CD14-positive monocyte (primary cell): ENCODE measurements around the gene SLC35F3. TPM values are rescaled to one million over a fixed set of nuclear protein-coding genes. Genes with fewer than 3 reads are reported as not detected.

Source experiments
- DNase-seq, 3 donors: peaks; one replicate each; pipeline ENCODE4 v3.0.0-alpha.2; 2011 to 2022
- H2AFZ ChIP-seq: 2 replicates; pipeline ENCODE4 v1.6.0; 2012; ENCODE audit warnings: mild to moderate bottlenecking, low read depth, low read length, inconsistent platforms; ENCODE audit not compliant: insufficient read depth, poor library complexity, severe bottlenecking
- H3K27ac ChIP-seq, 2 donors: 1 replicate in 1 of 2; 2 replicates in 1 of 2; pipeline ENCODE4 v1.5.1; 2012 to 2013; ENCODE audit warnings: low read length in 2 of 2, control low read depth in 1 of 2, inconsistent platforms in 1 of 2, low read depth in 1 of 2, mild to moderate bottlenecking in 1 of 2
- H3K27me3 ChIP-seq, 2 donors: one replicate each; pipeline versions ENCODE4 v1.6.0 to v1.6.1; 2011 to 2013; ENCODE audit warnings: low read length in 2 of 2; ENCODE audit not compliant: control insufficient read depth in 2 of 2, insufficient read depth in 2 of 2
- H3K36me3 ChIP-seq, 2 donors: replicated peaks in 1 of 2; 1 replicate in 1 of 2; 2 replicates in 1 of 2; pipeline versions ENCODE4 v1.5.1 to v1.6.1; 2012 to 2013; ENCODE audit warnings: low read length in 2 of 2, control low read depth in 1 of 2, inconsistent platforms in 1 of 2, mild to moderate bottlenecking in 1 of 2; ENCODE audit not compliant: insufficient read depth in 2 of 2, control insufficient read depth in 1 of 2
- H3K4me1 ChIP-seq, 2 donors: 1 replicate in 1 of 2; 2 replicates in 1 of 2; pipeline versions ENCODE4 v1.5.1 to v1.6.1; 2012 to 2013; ENCODE audit warnings: low read length in 2 of 2, control low read depth in 1 of 2, inconsistent platforms in 1 of 2, mild to moderate bottlenecking in 1 of 2, moderate library complexity in 1 of 2; ENCODE audit not compliant: insufficient read depth in 2 of 2, control insufficient read depth in 1 of 2
- H3K4me2 ChIP-seq: replicated peaks from 2 replicates; pipeline ENCODE3; 2012; ENCODE audit warnings: low read length, moderate library complexity, mild to moderate bottlenecking; ENCODE audit not compliant: poor library complexity, severe bottlenecking; ENCODE audit errors: extremely low read depth
- H3K4me3 ChIP-seq, 3 experiments: fragments of 200-600 bp in 1 of 3; sonication (generic) in 1 of 3; replicated peaks in 1 of 3; 1 replicate in 2 of 3; 2 replicates in 1 of 3; pipeline ENCODE4 v1.5.1; 2011 to 2013; ENCODE audit warnings: low read length in 3 of 3, mild to moderate bottlenecking in 3 of 3, control low read depth in 2 of 3, low read depth in 2 of 3, inconsistent platforms in 1 of 3, moderate library complexity in 1 of 3
- H3K79me2 ChIP-seq: 2 replicates; pipeline ENCODE4 v1.6.0; 2012; ENCODE audit warnings: mild to moderate bottlenecking, control low read depth, inconsistent platforms, low read length, moderate library complexity; ENCODE audit not compliant: insufficient read depth
- H3K9ac ChIP-seq: 2 replicates; pipeline ENCODE4 v1.6.0; 2017; ENCODE audit warnings: low read length, mild to moderate bottlenecking; ENCODE audit not compliant: insufficient read depth, poor library complexity, severe bottlenecking
- H3K9me3 ChIP-seq, 2 donors: replicated peaks in 1 of 2; 1 replicate in 1 of 2; 2 replicates in 1 of 2; pipeline versions ENCODE4 v1.5.1 to v1.6.1; 2012 to 2013; ENCODE audit warnings: low read length in 2 of 2, control low read depth in 1 of 2; ENCODE audit not compliant: control insufficient read depth in 1 of 2, insufficient read depth in 1 of 2
- H4K20me1 ChIP-seq: 2 replicates; pipeline ENCODE4 v1.6.0; 2012; ENCODE audit warnings: mild to moderate bottlenecking, low read length, control low read depth, moderate library complexity; ENCODE audit not compliant: insufficient read depth
- H3K27ac Mint-ChIP-seq, 7 donors: one replicate each; pipeline ENCODE4 v1.8.0; 2020; ENCODE audit warnings: mild to moderate bottlenecking in 7 of 7, mixed read lengths in 7 of 7, moderate library complexity in 6 of 7, inconsistent platforms in 2 of 7
- H3K27me3 Mint-ChIP-seq, 3 donors: one replicate each; pipeline ENCODE4 v1.8.0; 2021 to 2022; ENCODE audit warnings: low read depth in 3 of 3, mild to moderate bottlenecking in 3 of 3, mixed read lengths in 3 of 3, moderate library complexity in 3 of 3, inconsistent platforms in 1 of 3
- H3K36me3 Mint-ChIP-seq, 2 donors: one replicate each; pipeline ENCODE4 v1.8.0; 2020; ENCODE audit warnings: mixed read lengths in 2 of 2, inconsistent platforms in 1 of 2, mild to moderate bottlenecking in 1 of 2
- H3K4me1 Mint-ChIP-seq: one replicate; pipeline ENCODE4 v1.8.0; 2020; ENCODE audit warnings: mild to moderate bottlenecking, mixed read lengths
- H3K4me3 Mint-ChIP-seq, 2 donors: one replicate each; pipeline ENCODE4 v1.8.0; 2020; ENCODE audit warnings: mild to moderate bottlenecking in 2 of 2, mixed read lengths in 2 of 2, moderate library complexity in 1 of 2
- H3K9me3 Mint-ChIP-seq, 7 donors: one replicate each; pipeline ENCODE4 v1.8.0; 2020 to 2022; ENCODE audit warnings: mixed read lengths in 7 of 7, mild to moderate bottlenecking in 6 of 7, moderate library complexity in 6 of 7, inconsistent platforms in 2 of 7
- CTCF ChIP-seq: fragments of 200-600 bp; IDR thresholded peaks from one replicate; pipeline ENCODE4 v1.8.0; 2022; ENCODE audit warnings: antibody characterized with exemption, mild to moderate bottlenecking
- WGBS: methylation state at CpG from one replicate; pipeline ENCODE4 v1.1.5; 2013; ENCODE audit warnings: missing lambda C conversion rate; ENCODE audit not compliant: insufficient coverage; 5-methylcytosine and 5-hydroxymethylcytosine counted together
- intact Hi-C, 2 donors: fragments of 100-400 bp; cut with micrococcal nuclease; formaldehyde crosslinking; loops; one replicate each; pipeline versions ENCODE4 v1.15.0 to v1.15.1; 2023
- polyA plus RNA-seq, 3 donors: library from polyadenylated mRNA; depleted of rRNA in 1 of 3; unstranded in 2 of 3; stranded (reverse) in 1 of 3; fragments of 300-500 nt in 2 of 3; fragments of >200 nt in 1 of 3; fragmentation: Illumina TruSeq in 2 of 3; gene quantifications; 1 replicate in 2 of 3; 2 replicates in 1 of 3; pipeline ENCODE4 v1.2.3, GENCODE V29; 2012 to 2021

Gene SLC35F3
- polyA plus RNA-seq, 3 donors: 0.17 to 0.78 TPM; not detected in 1

- intact Hi-C loops: no loop called here
- DNase-seq: peak; percentile 81 to 94 (median 92)
- peak overlapping the region; percentile 93 to 97 (median 96) for H3K27ac Mint-ChIP-seq
These were observed 427.0 kb downstream of the SLC35F3 start for GRCh38 chr1:234331507-234331906.

GRCh38 chr1:234336359-234336758 lies 431.9 kb downstream of the SLC35F3 start:
- Histone ChIP-seq H3K27ac (no peak overlapping the region), H3K4me1 (peaks cover 17 to 18% of the 10 kb centered on the region in 2 donors), H3K79me2 (no peaks in the 10 kb centered on the region), H3K9me3 (peaks cover 7 to 19% of the 10 kb centered on the region in 2 donors), H3K4me3 (no peak overlapping the region), H3K36me3 (no peaks in the 10 kb centered on the region), H3K9ac (no peak overlapping the region), H4K20me1 (no peaks in the 10 kb centered on the region), H2AFZ (no peak overlapping the region), H3K27me3 (no peaks in the 10 kb centered on the region), H3K4me2 (no peak overlapping the region)
- TF ChIP-seq CTCF: no peak
- H3K9me3 Mint-ChIP-seq: peaks cover 15 to 37% (median 23%) of the 10 kb centered on the region in 7 donors
- H3K27me3 Mint-ChIP-seq: peaks cover 1 to 3% (median 3%) of the 10 kb centered on the region in 3 donors
- no peak overlapping the region for H3K4me3 Mint-ChIP-seq
- peaks cover 3 to 4% of the 10 kb centered on the region in 2 donors for H3K36me3 Mint-ChIP-seq
- H3K4me1 Mint-ChIP-seq: peaks cover 13% of the 10 kb centered on the region
- intact Hi-C loops: no loop called here
- DNase-seq: no peak
- no peak overlapping the region for H3K27ac Mint-ChIP-seq
- WGBS: no CpG with 5 or more reads among the region's 2 CpGs

More at GRCh38 chr1:234331507-234331906, 427.0 kb downstream of the SLC35F3 start:
- WGBS: 0% methylated on average over 2 of the region's 2 CpGs
- Mint-ChIP-seq H3K27me3 (peaks cover 1 to 5% (median 3%) of the 10 kb centered on the region in 3 donors), H3K36me3 (peaks cover 0 to 3% of the 10 kb centered on the region in 2 donors), H3K4me3 (peak overlapping the region in 1 of 2 donors; percentile 9), H3K4me1 (peaks cover 41% of the 10 kb centered on the region), H3K9me3 (peaks cover 6 to 22% (median 10%) of the 10 kb centered on the region in 7 donors)
- H3K9ac ChIP-seq: no peak overlapping the region
- H3K4me3 ChIP-seq: no peak overlapping the region
- H3K79me2 ChIP-seq: no peaks in the 10 kb centered on the region
- H3K27me3 ChIP-seq: no peaks in the 10 kb centered on the region
- H3K9me3 ChIP-seq: peaks cover 7 to 8% of the 10 kb centered on the region in 2 donors
- peak overlapping the region; percentile 9 for H3K4me2 ChIP-seq
- no peaks in the 10 kb centered on the region for H3K36me3 ChIP-seq
- no peaks in the 10 kb centered on the region for H4K20me1 ChIP-seq
- peak overlapping the region; percentile 50 to 77 for H3K27ac ChIP-seq
- H3K4me1 ChIP-seq: peaks cover 48 to 49% of the 10 kb centered on the region in 2 donors
- H2AFZ ChIP-seq: no peak overlapping the region
- no peak for TF ChIP-seq CTCF
